ENCODE measurements around the gene CASP9. TPM values are rescaled to one million over a fixed set of nuclear protein-coding genes. Genes with fewer than 3 reads are reported as not detected.

CASP9 gene
- total and polyA plus RNA-seq, 10 of the 15 experiments (the other 5 are each of a cell fraction or from before 2014, with no cell fraction given) = 2.7 to 14.6 (median 7.6) TPM

DNA sequence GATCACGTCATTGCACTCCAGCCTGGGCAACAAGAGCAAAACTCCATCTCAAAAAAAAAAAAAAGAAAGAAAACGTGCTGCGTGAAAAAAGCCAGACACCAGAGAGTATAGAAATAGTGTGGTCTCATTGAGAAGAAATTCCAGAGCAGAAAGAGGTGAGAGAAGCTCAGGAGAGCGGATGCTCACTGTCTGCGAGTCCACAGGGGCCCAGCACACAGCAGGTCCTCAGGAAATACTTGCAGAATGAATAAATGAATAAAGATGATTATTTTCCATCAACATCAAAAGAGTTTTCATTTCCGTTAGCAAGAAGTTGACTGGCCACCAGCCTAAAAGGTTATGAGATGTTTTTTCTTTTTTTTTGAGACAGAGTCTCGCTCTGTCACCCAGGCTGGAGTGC is 14.4 kb downstream of the CASP9 start (continued):
- TF ChIP-seq, protein P1, sequence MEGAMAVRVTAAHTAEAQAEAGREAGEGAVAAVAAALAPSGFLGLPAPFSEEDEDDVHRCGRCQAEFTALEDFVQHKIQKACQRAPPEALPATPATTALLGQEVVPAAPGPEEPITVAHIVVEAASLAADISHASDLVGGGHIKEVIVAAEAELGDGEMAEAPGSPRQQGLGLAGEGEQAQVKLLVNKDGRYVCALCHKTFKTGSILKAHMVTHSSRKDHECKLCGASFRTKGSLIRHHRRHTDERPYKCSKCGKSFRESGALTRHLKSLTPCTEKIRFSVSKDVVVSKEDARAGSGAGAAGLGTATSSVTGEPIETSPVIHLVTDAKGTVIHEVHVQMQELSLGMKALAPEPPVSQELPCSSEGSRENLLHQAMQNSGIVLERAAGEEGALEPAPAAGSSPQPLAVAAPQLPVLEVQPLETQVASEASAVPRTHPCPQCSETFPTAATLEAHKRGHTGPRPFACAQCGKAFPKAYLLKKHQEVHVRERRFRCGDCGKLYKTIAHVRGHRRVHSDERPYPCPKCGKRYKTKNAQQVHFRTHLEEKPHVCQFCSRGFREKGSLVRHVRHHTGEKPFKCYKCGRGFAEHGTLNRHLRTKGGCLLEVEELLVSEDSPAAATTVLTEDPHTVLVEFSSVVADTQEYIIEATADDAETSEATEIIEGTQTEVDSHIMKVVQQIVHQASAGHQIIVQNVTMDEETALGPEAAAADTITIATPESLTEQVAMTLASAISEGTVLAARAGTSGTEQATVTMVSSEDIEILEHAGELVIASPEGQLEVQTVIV (IDR thresholded peaks at IDR 0.05; ENCODE audit: borderline replicate concordance, partially characterized antibody) = no peak
- TF ChIP-seq ZNF622 (IDR thresholded peaks at IDR 0.05) (no peak), SP1 (IDR thresholded peaks at IDR 0.05; ENCODE audit: low read depth, low read length) (no peak), RB1 (IDR thresholded peaks at IDR 0.05; ENCODE audit: borderline replicate concordance) (no peak), NR2C2 (IDR thresholded peaks at IDR 0.05; ENCODE audit: borderline replicate concordance, control insufficient read depth, insufficient read length, low read depth) (no peak), NR2C1 (IDR thresholded peaks at IDR 0.05) (no peak), POLR2AphosphoS2 (IDR thresholded peaks at IDR 0.05; ENCODE audit: low read depth, low read length) (no peak), POLR2AphosphoS5 (IDR thresholded peaks at IDR 0.05; ENCODE audit: low read length) (no peak), RAD51 (IDR thresholded peaks at IDR 0.05) (no peak)
- TF ChIP-seq, protein P2, sequence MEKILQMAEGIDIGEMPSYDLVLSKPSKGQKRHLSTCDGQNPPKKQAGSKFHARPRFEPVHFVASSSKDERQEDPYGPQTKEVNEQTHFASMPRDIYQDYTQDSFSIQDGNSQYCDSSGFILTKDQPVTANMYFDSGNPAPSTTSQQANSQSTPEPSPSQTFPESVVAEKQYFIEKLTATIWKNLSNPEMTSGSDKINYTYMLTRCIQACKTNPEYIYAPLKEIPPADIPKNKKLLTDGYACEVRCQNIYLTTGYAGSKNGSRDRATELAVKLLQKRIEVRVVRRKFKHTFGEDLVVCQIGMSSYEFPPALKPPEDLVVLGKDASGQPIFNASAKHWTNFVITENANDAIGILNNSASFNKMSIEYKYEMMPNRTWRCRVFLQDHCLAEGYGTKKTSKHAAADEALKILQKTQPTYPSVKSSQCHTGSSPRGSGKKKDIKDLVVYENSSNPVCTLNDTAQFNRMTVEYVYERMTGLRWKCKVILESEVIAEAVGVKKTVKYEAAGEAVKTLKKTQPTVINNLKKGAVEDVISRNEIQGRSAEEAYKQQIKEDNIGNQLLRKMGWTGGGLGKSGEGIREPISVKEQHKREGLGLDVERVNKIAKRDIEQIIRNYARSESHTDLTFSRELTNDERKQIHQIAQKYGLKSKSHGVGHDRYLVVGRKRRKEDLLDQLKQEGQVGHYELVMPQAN (conservative IDR thresholded peaks at IDR 0.05) = no peak
- TF ChIP-seq, protein P3, sequence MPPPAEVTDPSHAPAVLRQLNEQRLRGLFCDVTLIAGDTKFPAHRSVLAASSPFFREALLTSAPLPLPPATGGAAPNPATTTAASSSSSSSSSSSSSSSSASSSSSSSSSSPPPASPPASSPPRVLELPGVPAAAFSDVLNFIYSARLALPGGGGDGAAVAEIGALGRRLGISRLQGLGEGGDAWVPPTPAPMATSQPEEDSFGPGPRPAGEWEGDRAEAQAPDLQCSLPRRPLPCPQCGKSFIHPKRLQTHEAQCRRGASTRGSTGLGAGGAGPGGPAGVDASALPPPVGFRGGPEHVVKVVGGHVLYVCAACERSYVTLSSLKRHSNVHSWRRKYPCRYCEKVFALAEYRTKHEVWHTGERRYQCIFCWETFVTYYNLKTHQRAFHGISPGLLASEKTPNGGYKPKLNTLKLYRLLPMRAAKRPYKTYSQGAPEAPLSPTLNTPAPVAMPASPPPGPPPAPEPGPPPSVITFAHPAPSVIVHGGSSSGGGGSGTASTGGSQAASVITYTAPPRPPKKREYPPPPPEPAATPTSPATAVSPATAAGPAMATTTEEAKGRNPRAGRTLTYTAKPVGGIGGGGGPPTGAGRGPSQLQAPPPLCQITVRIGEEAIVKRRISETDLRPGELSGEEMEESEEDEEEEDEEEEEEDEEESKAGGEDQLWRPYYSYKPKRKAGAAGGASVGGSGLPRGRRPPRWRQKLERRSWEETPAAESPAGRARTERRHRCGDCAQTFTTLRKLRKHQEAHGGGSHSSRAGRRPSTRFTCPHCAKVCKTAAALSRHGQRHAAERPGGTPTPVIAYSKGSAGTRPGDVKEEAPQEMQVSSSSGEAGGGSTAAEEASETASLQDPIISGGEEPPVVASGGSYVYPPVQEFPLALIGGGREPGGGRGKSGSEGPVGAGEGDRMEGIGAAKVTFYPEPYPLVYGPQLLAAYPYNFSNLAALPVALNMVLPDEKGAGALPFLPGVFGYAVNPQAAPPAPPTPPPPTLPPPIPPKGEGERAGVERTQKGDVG (CRISPR knock-in tag; IDR thresholded peaks at IDR 0.05) = no peak
- TF ChIP-seq, protein P4, sequence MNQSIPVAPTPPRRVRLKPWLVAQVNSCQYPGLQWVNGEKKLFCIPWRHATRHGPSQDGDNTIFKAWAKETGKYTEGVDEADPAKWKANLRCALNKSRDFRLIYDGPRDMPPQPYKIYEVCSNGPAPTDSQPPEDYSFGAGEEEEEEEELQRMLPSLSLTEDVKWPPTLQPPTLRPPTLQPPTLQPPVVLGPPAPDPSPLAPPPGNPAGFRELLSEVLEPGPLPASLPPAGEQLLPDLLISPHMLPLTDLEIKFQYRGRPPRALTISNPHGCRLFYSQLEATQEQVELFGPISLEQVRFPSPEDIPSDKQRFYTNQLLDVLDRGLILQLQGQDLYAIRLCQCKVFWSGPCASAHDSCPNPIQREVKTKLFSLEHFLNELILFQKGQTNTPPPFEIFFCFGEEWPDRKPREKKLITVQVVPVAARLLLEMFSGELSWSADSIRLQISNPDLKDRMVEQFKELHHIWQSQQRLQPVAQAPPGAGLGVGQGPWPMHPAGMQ (IDR thresholded peaks at IDR 0.05; ENCODE audit: borderline replicate concordance) = no peak

Data from GM12878 (cell line).